Urothelium cell line (cell line): Measurements from ENCODE around the gene PI4KA.
A peak's percentile ranks its signal among the peaks of the same experiment; 100 is the strongest.
"Not testable (repeated sequence)": the region's sequence is repeated elsewhere in the genome, so short reads cannot be mapped to it uniquely, and the experiment has no call there.

Source experiments
- DNase-seq: peaks from one replicate; pipeline ENCODE4 v3.0.0; 2011; ENCODE audit warnings: low spot score, mixed read lengths
- FAIRE-seq: peaks from 2 replicates; lab custom pipeline; 2011; peaks lifted over from hg19 to GRCh38; lab: Jason Lieb, UNC

PI4KA gene

DNA sequence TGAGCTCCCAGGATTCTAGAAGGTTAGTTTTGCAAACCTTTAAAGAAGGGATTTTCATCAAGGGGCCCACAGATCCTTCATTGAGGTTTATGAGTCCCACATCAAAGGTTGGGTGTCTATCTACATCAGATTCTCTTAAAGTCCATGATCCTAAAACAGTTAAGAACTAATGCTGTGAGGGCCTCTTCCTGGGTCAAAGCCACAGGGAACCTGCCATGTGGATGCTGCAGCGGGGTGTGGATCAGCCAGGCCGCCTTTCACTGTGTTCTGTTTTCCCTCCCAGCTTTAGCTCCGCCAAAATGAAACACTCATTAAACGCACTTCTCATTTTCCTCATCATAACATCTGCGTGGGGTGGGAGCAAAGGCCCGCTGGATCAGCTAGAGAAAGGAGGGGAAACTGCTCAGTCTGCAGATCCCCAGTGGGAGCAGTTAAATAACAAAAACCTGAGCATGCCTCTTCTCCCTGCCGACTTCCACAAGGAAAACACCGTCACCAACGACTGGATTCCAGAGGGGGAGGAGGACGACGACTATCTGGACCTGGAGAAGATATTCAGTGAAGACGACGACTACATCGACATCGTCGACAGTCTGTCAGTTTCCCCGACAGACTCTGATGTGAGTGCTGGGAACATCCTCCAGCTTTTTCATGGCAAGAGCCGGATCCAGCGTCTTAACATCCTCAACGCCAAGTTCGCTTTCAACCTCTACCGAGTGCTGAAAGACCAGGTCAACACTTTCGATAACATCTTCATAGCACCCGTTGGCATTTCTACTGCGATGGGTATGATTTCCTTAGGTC is 79.4 kb downstream of the PI4KA start:
- DNase-seq = no peak
- FAIRE-seq = no peak

DNA sequence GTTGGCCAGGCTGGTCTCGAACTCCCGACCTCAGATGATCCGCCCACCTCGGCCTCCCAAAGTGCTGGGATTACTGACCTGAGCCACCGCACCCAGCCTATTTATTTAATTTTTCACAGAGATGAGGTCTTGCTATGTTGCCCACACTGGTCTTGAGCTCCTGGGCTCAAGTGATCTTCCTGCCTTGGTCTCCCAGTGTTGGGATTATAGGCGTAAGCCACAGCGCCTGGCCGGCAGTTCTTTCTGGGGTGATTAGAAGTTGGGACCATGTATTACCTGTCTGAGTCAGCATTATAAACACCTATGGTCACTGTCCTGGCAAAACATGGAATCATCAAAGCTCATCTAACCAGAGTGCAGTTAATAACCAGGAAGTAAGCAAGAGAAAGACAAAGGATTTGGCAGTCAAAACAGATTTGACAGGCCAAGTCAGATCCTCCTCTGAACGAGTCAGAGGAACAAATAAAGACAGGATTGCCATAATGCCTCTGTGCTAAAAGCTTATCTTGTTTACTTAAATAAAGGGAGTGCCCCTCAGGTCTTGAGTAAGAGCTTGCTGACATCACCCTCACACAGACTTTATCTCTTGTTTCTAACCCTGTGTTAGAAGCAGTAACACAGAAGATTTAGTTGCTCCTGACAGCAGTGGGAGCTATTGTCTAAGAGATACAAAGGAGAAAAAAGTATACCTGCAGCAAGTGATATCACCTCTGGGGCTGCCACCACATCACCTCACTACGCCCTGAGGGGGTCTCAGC is 81.0 kb downstream of the PI4KA start:
- DNase-seq (no peak), FAIRE-seq (no peak)

GRCh38 chr22:20776624-20777405 is 81.8 kb downstream of the PI4KA start:
- DNase-seq (no peak), FAIRE-seq (no peak)

GRCh38 chr22:20775342-20775895 is 83.2 kb downstream of the PI4KA start:
- DNase-seq (no peak), FAIRE-seq (no peak)

- DNase-seq (no peak), FAIRE-seq (no peak)
These were observed 83.7 kb downstream of the PI4KA start for GRCh38 chr22:20774882-20775281.

GRCh38 chr22:20773793-20774212 is 84.8 kb downstream of the PI4KA start, which contains the start of gene SERPIND1:
SERPIND1 (plus strand) TSS chr22:20774113; CDS start chr22:20779313, 5,200 bp downstream.
- FAIRE-seq (no peak), DNase-seq (no peak)

GRCh38 chr22:20771918-20772625 is 86.5 kb downstream of the PI4KA start:
- DNase-seq = no peak
- FAIRE-seq = peak; percentile 40

DNA sequence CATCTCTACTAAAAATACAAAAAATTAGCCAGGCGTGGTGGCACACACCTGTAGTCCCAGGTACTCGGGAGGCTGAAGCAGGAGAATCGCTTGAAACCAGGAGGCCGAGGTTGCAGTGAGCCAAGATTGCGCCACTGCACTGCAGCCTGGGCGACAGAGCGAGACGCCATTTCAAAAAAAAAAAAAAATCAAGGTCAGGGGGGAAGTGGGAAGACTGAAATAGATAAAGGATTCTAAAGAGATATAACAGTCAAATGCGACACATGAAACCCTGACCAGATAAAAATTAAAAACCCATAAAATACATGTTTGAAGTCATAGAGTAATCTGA is 89.2 kb downstream of the PI4KA start:
- FAIRE-seq, DNase-seq: not testable (repeated sequence)

DNA sequence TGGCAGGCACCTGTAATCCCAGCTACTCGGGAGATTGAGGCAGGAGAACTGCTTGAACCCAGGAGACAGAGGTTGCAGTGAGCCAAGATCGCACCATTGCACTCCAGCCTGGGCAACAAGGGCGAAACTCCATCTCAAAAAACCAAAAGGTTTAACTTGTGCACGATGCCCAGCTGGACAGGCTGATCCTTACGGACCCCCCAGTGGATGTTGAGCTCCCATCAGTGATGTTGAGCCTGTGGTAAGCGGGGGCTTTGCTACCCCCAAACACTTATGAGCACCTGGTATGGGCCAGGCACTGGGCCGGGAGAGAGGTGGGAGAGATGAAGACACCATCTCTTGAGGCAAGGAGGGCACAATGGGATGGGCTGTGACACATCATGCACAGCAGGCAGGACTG is 92.1 kb downstream of the PI4KA start:
- DNase-seq = no peak

GRCh38 chr22:20765938-20766337 is 92.7 kb downstream of the PI4KA start:
- FAIRE-seq (no peak), DNase-seq (no peak)

More for the DNA sequence above, 92.1 kb downstream of the PI4KA start:
- no peak for FAIRE-seq

- DNase-seq (no peak), FAIRE-seq (peak; percentile 37)
These were observed 93.9 kb downstream of the PI4KA start for GRCh38 chr22:20764729-20765128.

DNA sequence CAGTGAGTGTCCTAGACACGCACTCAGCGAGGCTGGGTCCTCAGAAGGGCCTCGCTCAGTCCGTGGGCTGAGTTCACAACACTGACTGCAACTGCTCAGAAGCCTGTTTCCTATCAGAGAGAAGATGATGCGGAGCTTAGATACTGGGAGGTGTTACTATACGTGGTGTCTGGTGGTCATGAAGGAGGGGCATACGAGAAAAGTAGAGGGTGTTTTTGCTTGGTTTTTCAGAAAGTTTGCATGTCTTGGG is 94.2 kb downstream of the PI4KA start:
- DNase-seq (no peak), FAIRE-seq (no peak)

- FAIRE-seq = peak; percentile 95
- DNase-seq = no peak
These were observed 94.8 kb downstream of the PI4KA start for GRCh38 chr22:20763630-20764470.

DNA sequence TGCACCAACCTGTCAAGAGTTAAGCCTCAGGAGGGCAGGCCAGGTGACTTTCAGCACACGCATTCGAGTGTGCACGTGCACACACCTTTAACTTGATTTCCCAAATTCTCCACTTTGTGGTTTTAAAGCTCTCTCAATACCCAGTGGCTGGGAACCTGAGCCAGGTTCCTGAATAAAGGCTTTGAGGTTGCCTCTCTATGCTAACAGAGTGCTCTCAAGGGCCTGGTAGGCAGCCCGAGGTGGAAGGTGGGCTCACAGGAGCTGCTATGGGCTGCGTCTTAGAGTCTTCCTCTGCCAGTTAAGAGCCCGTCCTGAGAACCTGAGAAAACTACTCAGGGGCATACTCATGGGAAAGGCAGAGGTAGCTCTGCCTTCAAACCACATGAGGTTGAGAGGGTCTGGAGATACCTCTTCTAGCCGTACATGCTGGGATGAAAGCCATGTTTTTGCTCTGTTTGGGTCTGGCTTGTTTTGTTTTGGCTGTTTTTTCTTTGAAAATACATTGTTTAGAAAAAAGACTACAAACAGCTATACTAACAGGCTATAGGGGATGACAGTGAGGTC is 96.3 kb downstream of the PI4KA start:
- no peak for DNase-seq
- FAIRE-seq = no peak

DNA sequence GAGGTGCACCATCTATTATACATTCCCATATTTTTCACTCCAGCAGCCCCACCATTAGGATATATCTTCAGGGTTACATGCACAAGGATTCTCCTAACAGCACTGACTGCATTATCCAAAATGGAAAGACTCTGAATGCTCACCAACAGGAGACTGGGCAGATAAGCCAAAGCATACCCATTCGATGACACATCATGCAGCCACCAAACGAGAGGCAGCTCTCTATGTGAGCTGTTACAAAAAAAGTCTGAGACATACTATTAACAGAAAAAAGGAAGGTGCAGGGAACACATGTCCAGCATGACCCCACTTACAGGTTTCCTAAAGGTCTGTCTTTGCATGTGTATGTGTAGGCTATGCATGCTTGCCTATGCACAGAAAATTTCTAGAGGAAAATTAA is 97.1 kb downstream of the PI4KA start:
- FAIRE-seq (no peak), DNase-seq (no peak)

DNA sequence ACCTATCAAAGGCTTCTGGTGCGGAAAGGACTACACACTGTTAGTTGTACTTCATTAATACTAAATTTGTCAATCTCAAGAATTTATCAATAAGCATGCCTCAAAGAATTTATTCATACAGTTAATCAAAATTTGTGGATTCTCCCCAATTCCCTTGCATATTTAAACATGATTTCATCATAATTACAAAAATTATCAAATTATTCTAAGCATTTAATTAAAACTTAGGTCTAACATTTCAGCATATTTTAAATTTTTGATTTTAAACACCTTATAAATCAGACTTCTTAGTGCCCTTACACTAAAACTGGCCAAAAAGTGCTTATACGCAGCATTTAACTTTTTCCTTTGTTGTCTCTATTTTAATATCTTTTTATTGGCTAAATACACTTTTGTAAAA is 98.5 kb downstream of the PI4KA start:
- FAIRE-seq (no peak), DNase-seq (no peak)

- DNase-seq (no peak), FAIRE-seq (no peak)
These were observed 99.9 kb downstream of the PI4KA start for GRCh38 chr22:20758688-20759087.

GRCh38 chr22:20756846-20757245 is 101.8 kb downstream of the PI4KA start:
- FAIRE-seq = no peak
- no peak for DNase-seq

DNA sequence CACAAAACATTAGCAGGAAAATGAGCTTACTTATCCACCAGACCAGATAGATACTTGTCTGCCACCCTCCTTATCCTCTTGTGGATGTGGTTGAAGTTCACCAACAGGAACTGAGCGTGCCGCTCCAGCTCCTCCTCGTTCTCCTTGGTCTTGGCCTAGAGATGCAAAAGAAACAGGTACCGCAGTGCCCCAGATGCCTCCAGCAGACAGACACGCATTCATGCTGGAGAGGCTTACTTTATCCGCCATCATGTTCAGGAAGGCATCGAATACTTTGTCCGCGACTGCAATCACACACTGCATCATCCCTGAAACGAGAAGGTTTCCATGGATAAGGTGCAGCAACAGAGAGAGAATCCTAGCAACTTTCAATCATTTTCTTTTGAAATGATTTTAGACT is 105.7 kb downstream of the PI4KA start:
- DNase-seq = no peak
- FAIRE-seq = no peak
